Measurements from ENCODE around the gene LRRC8C.

Gene LRRC8C

GRCh38 chr1:89763649-89763986, 130.7 kb downstream of the LRRC8C start:
- no peak for DNase-seq (ENCODE audit: low read depth)

GRCh38 chr1:89765774-89766173, 132.9 kb downstream of the LRRC8C start:
- DNase-seq (ENCODE audit: low read depth): no peak

GRCh38 chr1:89767618-89768017, 134.7 kb downstream of the LRRC8C start:
- no peak for DNase-seq (ENCODE audit: low read depth)

All from HS-5 (cell line).